ENCODE data around the gene PDCD1LG2.
"Not testable (repeated sequence)": the region's sequence is repeated elsewhere in the genome, so short reads cannot be mapped to it uniquely, and the experiment has no call there.

Gene PDCD1LG2

GRCh38 chr9:5510360-5510931, at the start of gene PDCD1LG2:
Gene PDCD1LG2 (plus strand): TSS chr9:5510531. CDS start chr9:5522547, 12,016 bp downstream.
- POLR2A ChIA-PET, result interaction anchor here (0.8 to 2.9 kb wide), 7 partner anchors 41 to 118 kb away, joined by 3 to 11 read pairs (median 5); partner anchors contain the start of genes CD274 and RIC1
- peak within 1 kb of the TSS; percentile 64 for H3K4me3 ChIP-seq (ENCODE audit: low read depth, low read length)
- CTCF ChIA-PET, result interaction anchor here (0.8 to 1.4 kb wide), 6 partner anchors 12 to 80 kb away, joined by 3 to 5 read pairs (median 3); partner anchors contain the start of gene CD274
- no peak for TF ChIP-seq CTCF (IDR thresholded peaks at IDR 0.05; ENCODE audit: insufficient read depth, low read length, missing control alignments)
- peak; percentile 60 for DNase-seq (ENCODE audit: low read depth, low spot score)

GRCh38 chr9:5464831-5465330, 45.5 kb upstream of the PDCD1LG2 start:
- H3K4me3 ChIP-seq (ENCODE audit: low read depth, low read length); DNase-seq (ENCODE audit: low read depth, low spot score); POLR2A ChIA-PET: not testable (repeated sequence)
- CTCF ChIA-PET, result interaction anchor here (0.7 to 3.5 kb wide), 6 partner anchors 14 to 136 kb away, joined by 3 to 10 read pairs (median 4); partner anchors contain the start of gene CD274

- TF ChIP-seq CTCF (IDR thresholded peaks at IDR 0.05; ENCODE audit: insufficient read depth, low read length, missing control alignments), result no peak
- CTCF ChIA-PET, result interaction anchor here (1.0 to 2.0 kb wide), 2 partner anchors 92 to 124 kb away, joined by 3 to 8 read pairs; no protein-coding TSS in a partner anchor
- POLR2A ChIA-PET, result no interaction called here
Observed at GRCh38 chr9:5466005-5466404, 44.3 kb upstream of the PDCD1LG2 start.

GRCh38 chr9:5466766-5467165, 43.6 kb upstream of the PDCD1LG2 start:
- POLR2A ChIA-PET, result no interaction called here

More at GRCh38 chr9:5466005-5466404, 44.3 kb upstream of the PDCD1LG2 start:
- no peak for DNase-seq (ENCODE audit: low read depth, low spot score)
- H3K4me3 ChIP-seq (ENCODE audit: low read depth, low read length), result no peak overlapping the region

DNA sequence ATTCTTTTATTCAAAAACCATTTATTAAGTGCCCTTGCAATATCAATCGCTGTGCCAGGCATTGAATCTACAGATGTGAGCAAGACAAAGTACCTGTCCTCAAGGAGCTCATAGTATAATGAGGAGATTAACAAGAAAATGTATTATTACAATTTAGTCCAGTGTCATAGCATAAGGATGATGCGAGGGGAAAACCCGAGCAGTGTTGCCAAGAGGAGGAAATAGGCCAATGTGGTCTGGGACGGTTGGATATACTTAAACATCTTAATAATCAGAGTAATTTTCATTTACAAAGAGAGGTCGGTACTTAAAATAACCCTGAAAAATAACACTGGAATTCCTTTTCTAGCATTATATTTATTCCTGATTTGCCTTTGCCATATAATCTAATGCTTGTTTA, 41.5 kb upstream of the PDCD1LG2 start:
- TF ChIP-seq CTCF (IDR thresholded peaks at IDR 0.05; ENCODE audit: insufficient read depth, low read length, missing control alignments), result no peak
- POLR2A ChIA-PET, result no interaction called here
- CTCF ChIA-PET, result interaction anchor here (0.9 to 1.3 kb wide), 2 partner anchors 12 to 19 kb away, joined by 3 to 6 read pairs; partner anchors contain the start of gene CD274
- no peak overlapping the region for H3K4me3 ChIP-seq (ENCODE audit: low read depth, low read length)
- DNase-seq (ENCODE audit: low read depth, low spot score), result no peak

More at GRCh38 chr9:5466766-5467165, 43.6 kb upstream of the PDCD1LG2 start:
- CTCF ChIA-PET, result interaction anchor here (0.9 to 2.0 kb wide), 3 partner anchors 14 to 123 kb away, joined by 3 to 8 read pairs (median 3); no protein-coding TSS in a partner anchor
- no peak for TF ChIP-seq CTCF (IDR thresholded peaks at IDR 0.05; ENCODE audit: insufficient read depth, low read length, missing control alignments)
- no peak overlapping the region for H3K4me3 ChIP-seq (ENCODE audit: low read depth, low read length)
- no peak for DNase-seq (ENCODE audit: low read depth, low spot score)

DNA sequence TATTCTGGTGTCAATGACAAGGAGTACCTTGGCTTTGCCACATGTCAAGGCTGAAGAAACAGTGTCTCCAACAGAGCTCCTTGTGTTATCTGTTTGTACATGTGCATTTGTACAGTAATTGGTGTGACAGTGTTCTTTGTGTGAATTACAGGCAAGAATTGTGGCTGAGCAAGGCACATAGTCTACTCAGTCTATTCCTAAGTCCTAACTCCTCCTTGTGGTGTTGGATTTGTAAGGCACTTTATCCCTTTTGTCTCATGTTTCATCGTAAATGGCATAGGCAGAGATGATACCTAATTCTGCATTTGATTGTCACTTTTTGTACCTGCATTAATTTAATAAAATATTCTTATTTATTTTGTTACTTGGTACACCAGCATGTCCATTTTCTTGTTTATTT, 40.2 kb upstream of the PDCD1LG2 start:
- CTCF ChIA-PET, result interaction anchor here (0.6 kb wide), 1 partner anchor 1364 kb away, joined by 3 read pairs; no protein-coding TSS in a partner anchor
- no peak overlapping the region for H3K4me3 ChIP-seq (ENCODE audit: low read depth, low read length)
- POLR2A ChIA-PET, result no interaction called here
- no peak for TF ChIP-seq CTCF (IDR thresholded peaks at IDR 0.05; ENCODE audit: insufficient read depth, low read length, missing control alignments)
- DNase-seq (ENCODE audit: low read depth, low spot score), result no peak

All from AG04449 (cell line).